HG03060 (cell line): ENCODE results near the gene KYAT1.

Experiments used
- ATAC-seq: cut with Tn5 transposase; IDR thresholded peaks from one replicate; pipeline ENCODE4 v1.9.1; 2021; ENCODE audit warnings: low read depth, moderate number of reproducible peaks; ENCODE audit not compliant: unreplicated experiment

Gene KYAT1

DNA sequence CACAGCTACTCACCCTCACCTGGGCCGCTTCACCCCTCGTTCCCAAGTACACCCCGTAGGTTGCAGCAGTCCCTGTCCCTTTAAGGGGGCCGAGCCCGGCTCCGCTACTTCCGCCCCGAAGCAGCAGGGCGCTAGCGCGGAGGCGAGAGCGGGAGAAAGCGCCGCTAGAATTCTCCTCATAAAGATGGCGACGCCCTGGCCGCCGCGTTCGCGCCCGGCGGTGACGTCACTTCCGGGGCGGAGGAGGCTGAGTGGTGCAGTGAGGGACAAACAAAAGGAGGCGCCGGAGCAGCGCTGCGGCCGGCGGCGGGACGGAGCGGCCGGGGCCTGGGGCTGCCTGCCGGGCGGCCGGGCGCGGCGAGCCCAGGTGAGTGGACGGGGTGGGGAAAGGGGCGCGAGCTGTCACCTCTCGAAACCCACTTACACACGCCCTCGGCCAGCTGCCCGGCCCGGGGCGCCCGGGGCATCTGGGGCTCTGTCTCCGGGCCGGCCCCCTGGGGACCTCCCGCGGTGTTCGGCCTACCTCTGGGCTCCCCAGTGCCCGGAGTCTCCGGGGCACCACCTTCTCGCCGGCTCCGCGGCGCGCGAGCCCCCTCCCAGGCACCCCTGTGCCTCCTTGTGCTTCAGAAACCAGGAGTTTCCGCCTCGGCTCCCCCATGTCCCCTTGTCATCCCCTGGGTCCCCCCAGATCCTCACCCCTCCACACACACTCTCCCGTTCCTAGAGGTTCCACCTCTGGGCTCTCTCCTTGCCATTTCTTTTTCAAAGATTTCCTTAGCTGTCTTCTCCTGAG is at the start of gene KYAT1, which contains the start of gene LRRC8A:
TSS of gene KYAT1 (minus strand) at position 67 of the 793 bp plus-strand sequence. CDS start 36,545 bp downstream, outside the sequence.
TSS of gene LRRC8A (plus strand) at position 250 of the 793 bp plus-strand sequence. CDS start 25,032 bp downstream, outside the sequence.
- peak; percentile 87 for ATAC-seq

DNA sequence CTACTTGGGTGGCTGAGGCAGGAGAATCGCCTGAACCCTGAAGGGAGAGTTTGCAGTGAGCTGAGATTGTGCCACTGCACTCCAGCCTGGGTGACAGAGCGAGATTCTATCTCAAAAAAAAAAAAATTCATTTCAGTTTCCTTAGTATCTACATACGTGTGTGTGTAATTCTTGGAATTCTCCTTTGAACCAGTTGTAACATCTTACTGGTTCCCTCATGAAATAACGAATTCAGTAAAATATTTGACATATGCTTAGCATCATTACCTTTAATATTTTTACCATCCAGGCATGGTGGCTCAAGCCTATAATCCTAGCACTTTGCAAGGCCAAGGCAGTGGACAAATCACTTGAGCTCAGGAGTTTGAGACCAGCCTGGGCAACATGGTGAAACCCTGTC is 47.8 kb upstream of the KYAT1 start:
- ATAC-seq: no peak

DNA sequence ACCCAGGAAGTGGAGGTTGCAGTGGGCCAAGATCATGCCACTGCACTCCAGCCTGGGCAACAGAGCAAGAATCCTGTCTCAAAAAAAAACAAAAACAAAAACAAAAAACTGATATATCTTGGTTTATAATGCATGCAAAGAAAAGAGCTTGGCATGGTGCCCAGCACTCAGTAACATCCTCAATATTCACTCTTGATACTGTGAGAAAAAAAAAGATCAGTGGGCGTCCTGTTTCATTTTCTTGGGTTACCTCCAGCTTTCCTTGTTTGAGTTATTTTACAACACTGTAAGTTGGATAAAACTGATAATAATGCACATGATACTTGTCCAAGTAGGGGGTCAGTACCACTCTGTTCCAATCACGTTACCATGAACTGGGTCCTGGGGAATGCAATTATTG is 46.9 kb upstream of the KYAT1 start:
- no peak for ATAC-seq

DNA sequence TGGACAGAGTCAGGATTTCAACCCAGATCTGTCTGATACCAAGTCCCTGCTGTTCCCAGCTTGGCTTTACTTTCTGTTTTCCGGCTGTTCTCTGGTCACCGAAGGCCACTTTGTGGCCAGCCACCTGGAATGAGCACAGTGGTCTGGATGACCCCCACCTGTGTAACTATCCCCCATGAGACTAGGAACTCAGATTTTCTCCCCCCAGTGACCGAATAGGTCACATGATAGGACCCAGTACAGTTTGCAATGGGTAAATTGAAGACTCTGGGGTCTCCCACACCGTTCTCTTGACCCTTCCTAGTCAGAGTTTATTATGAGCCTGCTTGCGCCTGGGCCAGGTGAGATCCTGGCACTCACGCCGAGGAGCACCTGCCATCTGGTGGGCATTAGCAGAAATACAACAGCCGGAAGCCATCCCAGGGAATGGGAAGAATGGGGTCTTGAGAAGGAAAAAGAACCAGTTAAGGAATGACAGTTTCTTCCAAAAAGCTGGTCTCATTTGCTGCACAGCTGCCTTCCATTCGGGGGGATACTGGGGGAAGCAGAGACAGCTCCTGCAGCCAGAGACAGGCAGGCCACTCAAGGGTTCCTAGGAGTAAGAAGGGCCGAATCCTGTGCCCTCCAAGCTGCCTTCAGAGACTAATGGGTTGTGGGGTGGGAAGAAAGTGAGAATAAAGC is 46.1 kb upstream of the KYAT1 start:
- no peak for ATAC-seq

DNA sequence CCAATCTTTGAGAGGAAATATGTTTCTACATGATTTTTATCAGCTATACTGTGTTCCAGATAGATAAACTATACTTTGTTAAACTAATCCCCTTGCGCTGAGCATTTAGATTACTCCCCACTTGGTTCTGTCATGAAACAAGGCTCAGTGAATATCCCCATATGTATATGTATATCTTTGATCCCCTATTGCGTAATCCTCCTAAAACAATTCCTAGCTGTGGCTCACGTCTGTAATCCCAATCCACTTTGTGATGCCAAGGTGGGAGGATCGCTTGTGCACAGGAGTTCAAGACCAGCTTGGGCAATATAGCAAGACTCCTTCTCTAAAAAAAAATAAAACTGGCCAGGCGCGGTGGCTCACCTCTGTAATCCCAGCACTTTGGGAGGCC is 41.7 kb upstream of the KYAT1 start:
- ATAC-seq: no peak

DNA sequence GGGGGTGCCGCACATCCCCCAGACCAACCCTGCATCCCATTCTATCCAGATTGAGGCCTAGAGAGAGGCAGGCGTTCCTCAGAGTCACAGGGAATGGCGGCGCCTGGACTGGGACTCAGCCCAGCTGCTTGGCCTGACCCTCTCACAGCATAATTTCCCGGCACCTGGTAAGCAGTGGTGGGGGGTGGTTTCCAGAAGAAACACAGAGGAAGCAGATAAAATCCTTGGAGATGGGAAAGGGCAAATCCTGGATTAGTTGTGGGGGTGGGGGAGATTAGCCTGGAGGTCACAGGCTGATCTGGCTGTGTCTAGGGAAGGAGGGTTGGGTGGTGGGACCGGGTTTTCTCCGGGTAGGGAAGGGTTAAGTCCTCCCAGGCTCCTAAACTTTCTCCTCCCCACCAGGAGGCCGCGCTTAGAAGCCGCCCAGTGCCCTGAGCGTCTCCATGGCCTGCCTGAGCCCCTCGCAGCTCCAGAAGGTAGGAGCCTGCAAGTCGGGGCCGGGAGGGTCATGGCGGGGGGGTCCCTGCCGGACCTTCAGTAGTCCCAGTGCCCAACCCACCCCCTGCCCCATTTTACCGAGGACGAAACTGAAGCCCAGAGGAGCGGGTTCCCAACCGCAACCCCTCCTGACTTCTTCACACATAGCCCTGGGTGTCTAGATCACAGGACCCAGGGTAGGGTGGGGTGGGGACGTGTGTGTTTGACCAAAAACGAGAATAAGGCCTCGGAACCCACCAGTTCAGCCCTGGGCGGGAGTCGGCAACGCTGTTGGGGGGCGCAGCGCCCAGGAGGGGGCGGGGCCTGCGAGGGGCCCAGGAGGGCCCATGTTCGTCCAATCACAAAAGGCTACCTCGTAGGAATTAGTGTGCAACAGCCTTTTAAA is 40.4 kb upstream of the KYAT1 start:
- ATAC-seq: no peak

DNA sequence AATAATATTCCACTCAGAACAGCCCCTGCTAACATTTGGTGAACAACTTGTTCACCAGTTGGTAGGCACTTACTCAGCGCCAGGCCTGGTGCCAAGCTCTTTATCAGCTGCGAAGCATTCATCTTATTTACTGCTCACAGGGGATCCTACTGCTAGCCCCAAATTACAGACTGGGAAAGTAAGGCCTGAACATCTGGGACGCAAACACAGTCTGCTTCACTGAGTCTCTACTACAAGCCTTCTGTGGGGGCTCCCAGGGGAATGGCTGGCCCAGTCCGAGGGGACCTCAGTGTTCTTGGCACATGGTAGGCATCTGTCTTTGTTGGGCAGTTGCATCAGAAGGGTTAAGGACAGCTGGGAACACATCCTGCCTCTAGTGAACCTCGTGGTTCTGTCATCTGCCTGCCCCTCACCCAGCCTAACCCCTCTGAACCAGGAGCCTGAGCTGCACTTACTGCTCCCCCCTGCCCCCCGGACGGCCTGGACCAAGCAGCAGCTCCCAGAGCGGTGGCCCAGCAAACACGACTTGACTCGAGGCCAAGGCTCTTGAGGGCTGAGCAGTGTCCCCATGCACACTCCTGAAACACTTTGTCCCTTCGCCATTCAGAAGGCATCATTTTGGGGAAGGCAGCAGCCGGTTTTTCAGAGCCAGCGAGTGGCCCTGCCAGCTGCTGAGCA is 38.8 kb upstream of the KYAT1 start, which contains the start of gene PHYHD1:
TSS of gene PHYHD1 (plus strand) at position 602 of the 678 bp plus-strand sequence. CDS start 1,342 bp downstream, outside the sequence.
- no peak for ATAC-seq

DNA sequence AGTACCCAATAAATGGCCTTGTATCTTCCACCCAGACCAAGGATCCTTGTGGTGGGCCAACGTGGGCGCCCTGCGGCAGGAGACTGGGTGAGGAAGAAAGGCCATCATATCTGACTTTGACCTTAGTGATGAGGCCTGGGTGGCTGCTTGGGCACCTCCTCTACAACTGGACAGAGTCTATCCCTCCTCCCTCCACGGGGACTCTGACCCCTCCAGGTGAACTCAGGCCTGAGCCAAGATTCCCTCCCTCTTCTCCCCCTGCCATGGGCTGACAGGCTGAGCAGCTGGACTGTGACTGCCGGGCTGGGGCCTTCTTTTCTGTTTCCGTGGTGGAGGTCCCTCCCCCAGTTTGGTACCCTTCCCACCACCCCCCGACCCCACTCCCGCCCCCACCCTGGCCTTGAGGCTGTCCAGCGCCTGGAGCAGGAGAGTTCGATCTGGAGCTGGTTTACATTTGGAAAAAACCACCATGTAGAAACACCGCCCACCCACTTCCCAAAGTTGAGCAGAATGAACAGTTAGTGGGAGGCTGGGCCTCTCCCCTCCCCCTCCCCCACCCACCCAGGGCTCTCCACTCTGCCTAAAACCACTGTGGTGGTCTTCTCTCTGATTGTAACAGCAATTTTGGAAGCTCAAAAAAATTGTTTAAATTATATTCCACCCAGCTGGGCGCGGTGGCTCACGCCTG is 37.8 kb upstream of the KYAT1 start:
- ATAC-seq: no peak

DNA sequence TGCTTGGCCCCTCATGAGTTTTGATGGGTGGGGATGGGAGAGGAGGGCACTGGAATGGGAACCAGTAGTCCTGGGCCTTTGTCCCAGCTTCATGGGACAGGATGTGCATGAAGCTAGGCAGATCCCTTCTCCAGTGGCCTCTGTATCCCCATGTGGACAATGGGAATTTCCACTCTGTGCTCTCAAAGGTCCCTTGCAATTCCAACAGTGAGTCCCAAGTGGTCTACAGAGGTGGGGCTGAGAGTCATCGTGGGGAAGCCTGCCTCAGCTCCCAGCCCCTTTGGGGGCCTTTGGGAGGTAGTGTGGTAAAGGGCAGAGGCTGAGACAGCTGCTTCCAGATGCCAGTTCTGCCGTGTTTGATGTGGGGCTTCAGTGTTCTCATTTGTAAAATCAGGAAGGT is 37.2 kb upstream of the KYAT1 start:
- no peak for ATAC-seq

DNA sequence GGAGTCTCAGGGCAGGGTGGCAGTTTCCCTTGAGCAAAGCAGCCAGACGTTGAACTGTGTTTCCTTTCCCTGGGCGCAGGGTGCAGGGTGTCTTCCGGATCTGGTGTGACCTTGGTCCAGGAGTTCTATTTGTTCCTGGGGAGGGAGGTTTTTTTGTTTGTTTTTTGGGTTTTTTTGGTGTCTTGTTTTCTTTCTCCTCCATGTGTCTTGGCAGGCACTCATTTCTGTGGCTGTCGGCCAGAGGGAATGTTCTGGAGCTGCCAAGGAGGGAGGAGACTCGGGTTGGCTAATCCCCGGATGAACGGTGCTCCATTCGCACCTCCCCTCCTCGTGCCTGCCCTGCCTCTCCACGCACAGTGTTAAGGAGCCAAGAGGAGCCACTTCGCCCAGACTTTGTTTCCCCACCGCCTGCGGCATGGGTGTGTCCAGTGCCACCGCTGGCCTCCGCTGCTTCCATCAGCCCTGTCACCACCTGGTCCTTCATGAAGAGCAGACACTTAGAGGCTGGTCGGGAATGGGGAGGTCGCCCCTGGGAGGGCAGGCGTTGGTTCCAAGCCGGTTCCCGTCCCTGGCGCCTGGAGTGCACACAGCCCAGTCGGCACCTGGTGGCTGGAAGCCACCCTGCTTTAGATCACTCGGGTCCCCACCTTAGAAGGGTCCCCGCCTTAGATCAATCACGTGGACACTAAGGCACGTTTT is 35.5 kb upstream of the KYAT1 start:
- no peak for ATAC-seq

DNA sequence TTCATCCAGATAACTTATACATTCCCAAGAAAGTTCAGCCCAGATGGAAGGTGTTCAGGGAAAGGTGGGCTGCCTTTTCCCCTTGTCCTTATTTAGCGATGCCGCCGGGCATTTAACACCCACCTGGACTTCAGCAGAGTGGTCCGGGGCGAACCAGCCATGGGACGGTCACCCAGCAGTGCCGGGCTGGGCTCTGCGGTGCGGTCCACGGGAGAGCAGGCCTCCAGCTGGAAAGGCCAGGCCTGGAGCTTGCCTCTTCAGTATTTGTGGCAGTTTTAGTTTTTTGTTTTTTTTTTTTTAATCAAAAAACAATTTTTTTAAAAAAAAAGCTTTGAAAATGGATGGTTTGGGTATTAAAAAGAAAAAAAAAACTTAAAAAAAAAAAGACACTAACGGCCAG is 35.0 kb upstream of the KYAT1 start:
- no peak for ATAC-seq

DNA sequence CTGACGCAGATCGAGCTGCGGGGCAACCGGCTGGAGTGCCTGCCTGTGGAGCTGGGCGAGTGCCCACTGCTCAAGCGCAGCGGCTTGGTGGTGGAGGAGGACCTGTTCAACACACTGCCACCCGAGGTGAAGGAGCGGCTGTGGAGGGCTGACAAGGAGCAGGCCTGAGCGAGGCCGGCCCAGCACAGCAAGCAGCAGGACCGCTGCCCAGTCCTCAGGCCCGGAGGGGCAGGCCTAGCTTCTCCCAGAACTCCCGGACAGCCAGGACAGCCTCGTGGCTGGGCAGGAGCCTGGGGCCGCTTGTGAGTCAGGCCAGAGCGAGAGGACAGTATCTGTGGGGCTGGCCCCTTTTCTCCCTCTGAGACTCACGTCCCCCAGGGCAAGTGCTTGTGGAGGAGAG is 34.5 kb upstream of the KYAT1 start:
- no peak for ATAC-seq

DNA sequence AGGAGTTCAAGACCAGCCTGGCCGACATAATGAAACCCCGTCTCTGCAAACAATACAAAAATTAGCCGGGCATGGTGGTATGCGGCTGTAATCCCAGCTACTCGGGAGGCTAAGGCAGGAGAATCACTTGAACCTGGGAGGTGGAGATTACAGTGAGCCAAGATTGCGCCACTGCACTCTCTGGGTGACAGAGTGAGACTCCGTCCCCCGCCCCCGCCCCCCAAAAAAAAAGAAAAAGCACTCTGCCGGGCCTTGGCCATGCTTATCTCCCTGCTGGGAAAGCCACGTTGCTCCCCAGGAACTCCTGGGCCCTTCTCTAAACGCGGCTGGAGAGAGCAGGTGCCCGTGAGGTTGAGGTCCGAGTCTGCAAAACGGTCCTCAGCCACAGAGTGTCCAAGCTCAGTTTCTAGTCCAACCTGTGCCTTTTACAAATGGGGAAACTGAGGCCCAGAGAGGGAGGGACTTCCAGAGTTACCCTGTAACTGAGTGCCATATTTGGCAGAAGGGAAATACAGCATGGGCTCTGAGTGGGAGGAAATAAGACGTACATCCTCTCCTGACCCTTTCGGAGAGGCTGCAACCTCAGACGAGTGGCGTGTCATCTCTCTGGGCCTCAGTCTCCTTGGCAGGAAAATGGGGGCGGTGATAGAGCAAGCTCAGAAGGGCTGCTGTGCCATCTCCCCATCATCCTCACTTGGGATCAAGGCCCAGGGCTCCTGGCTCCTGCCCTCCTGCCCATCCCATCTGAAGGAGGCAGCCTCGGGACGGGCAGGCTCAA is 32.4 kb upstream of the KYAT1 start:
- no peak for ATAC-seq

DNA sequence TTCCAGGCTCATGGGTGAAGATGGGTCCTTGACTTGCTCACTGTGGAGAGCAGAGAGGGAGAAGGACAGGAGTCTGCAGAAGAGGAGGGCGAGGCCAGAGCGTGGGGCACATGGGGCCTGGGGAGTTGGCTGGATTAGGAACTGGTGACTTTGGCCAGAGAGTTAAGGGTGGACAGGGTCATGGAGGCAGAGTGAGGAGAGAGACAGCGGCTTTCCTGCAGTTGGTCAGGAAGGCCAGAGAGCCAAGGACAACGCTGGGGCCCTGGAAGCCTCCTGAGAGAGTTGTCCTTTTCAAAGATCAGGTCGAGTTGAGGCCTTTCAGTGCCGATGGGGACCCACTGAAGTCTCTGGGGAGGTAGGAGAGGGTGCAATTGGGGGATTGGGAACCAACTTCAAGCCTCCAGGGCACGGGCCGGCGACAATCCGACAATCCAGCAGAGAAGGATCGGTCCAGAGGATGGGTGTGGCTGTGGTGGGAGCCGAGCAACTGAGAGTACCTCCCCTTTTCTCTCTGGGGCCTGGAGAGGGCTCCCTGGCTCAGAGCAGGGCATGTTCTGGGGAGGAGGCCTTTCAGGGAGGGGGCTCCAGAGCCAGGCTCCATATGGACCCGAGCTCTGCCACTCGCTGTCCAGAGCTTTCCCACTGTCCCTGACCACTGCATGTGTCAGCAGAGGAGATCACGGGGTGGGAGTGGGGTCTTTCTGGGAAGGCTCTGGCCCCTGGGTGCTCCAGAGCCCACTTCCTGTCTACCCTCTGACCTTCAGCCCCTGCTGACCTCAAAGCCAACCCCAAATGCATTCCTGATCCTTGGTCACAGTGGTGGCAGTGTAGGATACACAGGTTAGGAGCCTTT is 31.5 kb upstream of the KYAT1 start:
- ATAC-seq: no peak

DNA sequence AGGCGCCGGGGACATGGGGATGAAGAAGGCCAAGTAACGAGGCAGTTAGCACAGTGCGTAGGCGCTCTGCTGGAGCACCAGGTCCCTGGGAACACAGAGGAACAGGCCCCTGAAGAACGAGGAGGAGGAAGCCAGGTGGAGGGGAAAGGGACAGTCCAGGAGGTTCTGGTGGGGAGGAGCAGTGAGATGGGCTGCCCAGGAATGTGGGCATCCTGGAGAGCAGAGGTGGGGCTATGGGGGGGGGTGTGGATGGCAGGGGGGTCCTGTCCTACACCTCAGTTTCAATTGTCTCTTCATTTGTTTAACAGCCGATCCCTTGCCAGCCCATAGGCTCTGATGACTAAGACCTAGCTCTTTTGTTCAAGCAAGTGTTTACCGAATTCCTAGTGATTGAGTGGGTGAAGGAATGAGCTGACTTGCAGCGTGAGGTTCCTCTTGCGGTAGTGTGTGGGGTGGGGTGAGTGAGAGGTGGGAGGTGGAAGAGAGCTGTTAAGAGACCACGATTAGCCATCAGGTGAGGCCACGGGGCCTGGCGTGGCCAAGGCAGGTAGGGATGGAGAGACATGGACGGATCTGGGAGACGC is 30.6 kb upstream of the KYAT1 start:
- ATAC-seq: no peak

DNA sequence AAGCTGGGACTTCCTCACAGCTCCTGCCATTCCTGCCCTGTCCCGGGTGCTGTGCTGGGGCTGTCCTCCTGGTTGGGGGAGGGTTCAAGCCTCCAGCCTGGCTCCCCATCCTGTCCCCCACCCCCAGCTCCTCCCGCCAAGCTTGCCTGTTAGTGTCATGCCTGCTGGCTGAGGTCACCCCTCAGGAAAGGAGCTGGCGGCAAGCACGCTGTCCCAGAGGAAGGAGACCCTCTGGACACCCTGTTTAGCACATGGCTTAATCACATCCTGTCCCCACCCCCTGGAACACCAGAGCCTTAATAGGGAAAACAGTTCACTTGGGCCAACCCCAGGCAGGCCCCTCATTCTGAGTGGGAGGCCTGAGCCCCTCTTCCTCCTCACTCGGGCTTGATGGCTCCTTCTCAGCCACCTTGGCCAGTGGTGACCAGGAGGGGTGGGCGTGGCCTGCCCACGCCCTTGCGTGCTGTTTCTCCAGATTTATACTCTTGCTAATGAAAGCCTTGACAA is 29.8 kb upstream of the KYAT1 start:
- ATAC-seq: no peak

DNA sequence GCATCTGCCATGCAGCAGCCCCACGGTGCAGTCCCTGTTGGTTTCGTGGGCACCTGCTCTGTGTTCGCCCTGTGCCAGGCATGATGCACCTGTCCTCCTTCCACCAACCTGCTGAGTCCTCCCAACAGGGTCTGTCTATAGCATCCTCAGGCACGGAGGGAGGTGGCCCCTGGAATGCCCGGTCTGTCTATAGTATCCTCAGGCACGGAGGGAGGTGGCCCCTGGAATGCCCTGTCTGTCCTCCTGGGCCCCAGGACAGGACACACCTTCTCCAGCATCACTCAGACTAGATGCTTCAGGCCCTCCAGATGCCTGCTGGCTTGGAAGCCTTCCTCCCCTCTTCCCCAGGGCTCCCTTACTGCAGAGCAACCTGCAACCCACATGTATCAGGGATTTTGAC is 29.2 kb upstream of the KYAT1 start:
- ATAC-seq: no peak
